SKM-1 (cell line): ENCODE data around the gene SMCR8.
"Not testable (repeated sequence)": the region's sequence is repeated elsewhere in the genome, so short reads cannot be mapped to it uniquely, and the experiment has no call there.

Experiments
- DNase-seq: peaks from one replicate; lab custom pipeline; 2025; ENCODE audit not compliant: unreplicated experiment; lab: John Stamatoyannopoulos, UW

The SMCR8 gene

DNA sequence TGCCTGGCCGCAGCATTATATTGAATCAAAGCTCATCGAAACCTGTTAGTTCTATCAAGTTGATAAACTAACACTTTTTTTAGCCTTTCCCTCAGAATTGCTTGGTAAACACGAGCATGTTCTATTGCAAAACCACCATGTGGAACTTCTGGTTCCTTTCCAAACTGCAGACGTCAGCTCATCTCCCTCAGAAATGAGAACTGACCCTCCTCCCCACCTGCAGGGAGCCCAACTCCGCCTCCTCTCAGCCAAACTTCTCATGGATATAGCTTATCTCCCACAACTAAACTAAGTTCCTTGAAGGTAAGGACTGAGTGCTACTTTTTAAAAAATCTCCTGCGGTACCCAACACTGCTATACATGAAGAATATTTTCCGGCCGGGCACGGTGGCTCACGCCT lies 41.5 kb downstream of the SMCR8 start:
- DNase-seq, result no peak

DNA sequence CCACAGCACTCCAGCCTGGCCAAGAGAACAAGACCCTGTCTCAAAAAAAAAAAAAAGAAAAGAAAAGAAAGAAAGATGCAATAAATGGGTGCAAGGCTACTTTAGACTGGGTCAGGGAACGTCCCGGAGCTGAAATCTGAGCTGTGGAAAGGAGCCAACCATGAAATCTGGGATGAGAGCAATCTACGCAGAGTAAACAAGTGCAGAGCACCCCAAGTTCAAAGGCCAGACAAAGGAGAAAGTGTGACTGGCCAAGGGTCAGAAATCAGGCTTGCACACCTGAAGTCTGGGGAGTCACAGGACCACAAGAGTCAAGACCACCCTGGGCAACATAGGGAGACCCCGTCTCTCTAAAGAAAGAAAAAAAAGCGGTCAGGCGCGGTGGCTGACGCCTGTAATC lies 45.4 kb downstream of the SMCR8 start:
- no peak for DNase-seq

- no peak for DNase-seq
Observed at GRCh38 chr17:18361837-18362697, 47.0 kb downstream of the SMCR8 start.

DNA sequence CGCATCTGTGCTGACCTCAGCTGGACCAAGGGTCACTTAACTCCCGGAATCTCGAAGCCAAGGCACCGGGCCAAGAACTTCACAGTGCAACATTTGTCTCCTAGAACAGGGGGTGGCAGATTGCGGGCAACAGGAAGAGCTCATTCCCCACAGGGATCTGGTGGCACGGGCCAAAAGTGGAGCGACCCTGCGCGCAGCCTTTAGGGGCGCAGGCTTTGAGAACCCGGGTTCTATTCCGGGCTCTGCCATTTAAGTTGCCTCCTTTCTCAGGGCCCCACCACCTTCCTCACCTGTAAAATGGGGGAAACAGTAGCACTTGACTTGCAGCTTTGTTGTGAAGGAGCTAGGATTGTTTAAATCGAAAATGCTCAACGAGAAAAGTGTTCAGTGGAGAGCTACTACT lies 47.6 kb downstream of the SMCR8 start:
- DNase-seq, result peak; percentile 14

GRCh38 chr17:18363101-18364049 lies 48.3 kb downstream of the SMCR8 start, which contains the start of gene SHMT1:
Gene SHMT1, minus strand, starts transcription at chr17:18363550. Its CDS starts 7,569 bp downstream, at chr17:18355981.
- peak; percentile 87 for DNase-seq

DNA sequence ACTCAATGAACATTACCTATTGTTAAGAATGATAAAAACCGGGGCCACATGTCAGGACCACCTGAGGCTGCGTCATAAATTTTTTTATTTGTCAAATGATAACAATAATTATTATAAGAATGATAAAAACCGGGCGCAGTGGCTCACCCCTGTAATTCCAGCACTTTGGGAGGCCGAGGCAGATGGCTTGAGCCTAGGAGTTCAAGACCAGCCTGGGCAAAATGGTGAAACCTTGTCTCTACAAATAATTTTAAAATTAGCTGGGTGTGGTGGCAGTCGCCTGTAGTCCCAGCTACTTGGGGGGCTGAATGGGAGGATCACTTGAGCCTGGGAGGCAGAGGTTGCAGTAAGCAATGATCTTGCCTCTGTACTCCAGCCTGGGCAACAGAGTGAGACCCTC lies 49.1 kb downstream of the SMCR8 start:
- DNase-seq, result no peak

- DNase-seq, result no peak
Observed at GRCh38 chr17:18368946-18369345, 53.9 kb downstream of the SMCR8 start.

DNA sequence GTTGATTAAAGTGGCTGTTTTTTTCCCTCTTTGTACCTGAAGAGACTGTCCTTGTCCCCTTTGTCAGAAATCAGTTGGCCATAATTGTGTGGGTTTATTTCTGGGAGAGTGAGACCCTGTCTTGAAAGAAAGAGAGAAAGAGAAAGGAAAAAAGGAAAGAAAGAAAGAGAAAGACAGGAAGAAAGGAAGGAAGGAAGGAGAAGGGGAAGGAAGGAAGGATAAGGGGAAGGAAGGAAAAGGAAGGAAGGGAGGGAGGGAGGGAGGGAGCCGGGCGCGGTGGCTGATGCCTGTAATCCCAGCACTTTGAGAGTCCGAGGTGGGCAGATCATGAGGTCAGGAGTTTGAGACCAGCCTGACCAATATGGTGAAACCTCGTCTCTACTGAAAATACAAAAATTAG lies 55.7 kb downstream of the SMCR8 start:
- no peak for DNase-seq

- DNase-seq, result no peak
Observed at GRCh38 chr17:18371455-18371854, 56.4 kb downstream of the SMCR8 start.

GRCh38 chr17:18373181-18373580 lies 58.1 kb downstream of the SMCR8 start:
- DNase-seq, result not testable (repeated sequence)

- no peak for DNase-seq
Observed at GRCh38 chr17:18374216-18374615, 59.1 kb downstream of the SMCR8 start.
